ENCODE measurements around the gene SAMD9L.
"Not testable (repeated sequence)": the region's sequence is repeated elsewhere in the genome, so short reads cannot be mapped to it uniquely, and the experiment has no call there.

SAMD9L gene

DNA sequence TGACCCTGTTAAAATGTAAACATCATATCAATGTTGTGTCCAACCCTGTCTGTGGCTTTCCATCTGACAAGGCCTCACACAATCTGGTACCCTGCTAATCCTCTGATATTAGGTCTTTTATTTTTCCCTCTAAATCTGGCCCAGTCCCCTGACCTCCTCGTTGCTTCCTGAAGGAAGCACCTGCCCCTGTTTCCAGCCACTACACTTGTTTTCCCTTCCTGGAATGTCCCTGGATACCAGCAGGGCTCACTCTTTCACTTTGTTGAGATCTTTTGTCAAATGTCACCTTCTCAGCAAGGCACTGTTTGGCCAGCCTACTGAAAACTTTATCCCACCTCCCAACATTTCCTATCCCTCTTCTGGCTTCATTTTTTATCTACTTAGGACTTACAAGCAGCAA is 2.1 kb downstream of the SAMD9L start:
- no peak for DNase-seq (ENCODE audit: low spot score)

DNA sequence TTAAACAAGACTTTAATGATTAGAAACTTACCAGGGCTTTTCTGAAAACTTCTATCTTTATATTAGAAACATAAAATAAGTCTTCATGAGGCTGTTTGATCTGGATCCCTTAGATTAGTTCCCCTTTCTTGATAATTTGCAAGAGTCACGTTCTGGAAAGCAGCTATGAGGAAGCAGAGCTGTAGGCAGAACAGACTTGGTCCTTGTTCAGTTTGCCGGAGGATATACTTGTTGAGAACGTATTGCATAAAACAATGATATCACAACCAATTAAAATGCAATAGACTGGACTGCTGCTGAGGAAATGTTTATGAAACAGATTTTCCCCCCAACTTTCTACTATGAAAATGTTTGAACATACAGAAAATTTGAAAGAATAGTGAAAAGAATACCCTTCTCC is 2.8 kb downstream of the SAMD9L start:
- no peak for DNase-seq (ENCODE audit: low spot score)

DNA sequence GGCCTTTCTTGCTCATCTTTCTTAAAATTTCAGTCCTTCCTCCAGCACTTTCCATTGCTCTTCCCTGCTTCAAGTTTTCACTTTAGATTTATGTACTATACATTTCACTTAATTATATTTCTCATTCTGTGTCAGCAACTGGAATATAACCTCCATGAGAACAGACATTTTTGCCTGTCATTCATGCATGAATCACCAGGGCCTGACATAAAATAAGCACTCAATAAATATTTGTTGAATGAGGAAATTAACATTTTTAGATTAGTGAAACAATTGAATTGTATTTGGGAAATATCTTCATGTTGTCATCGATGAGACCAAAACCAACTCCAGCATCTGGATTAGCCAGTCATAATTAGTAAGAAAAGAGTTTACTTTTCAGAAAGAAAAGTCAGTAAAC is 6.1 kb downstream of the SAMD9L start:
- DNase-seq (ENCODE audit: low spot score): no peak

DNA sequence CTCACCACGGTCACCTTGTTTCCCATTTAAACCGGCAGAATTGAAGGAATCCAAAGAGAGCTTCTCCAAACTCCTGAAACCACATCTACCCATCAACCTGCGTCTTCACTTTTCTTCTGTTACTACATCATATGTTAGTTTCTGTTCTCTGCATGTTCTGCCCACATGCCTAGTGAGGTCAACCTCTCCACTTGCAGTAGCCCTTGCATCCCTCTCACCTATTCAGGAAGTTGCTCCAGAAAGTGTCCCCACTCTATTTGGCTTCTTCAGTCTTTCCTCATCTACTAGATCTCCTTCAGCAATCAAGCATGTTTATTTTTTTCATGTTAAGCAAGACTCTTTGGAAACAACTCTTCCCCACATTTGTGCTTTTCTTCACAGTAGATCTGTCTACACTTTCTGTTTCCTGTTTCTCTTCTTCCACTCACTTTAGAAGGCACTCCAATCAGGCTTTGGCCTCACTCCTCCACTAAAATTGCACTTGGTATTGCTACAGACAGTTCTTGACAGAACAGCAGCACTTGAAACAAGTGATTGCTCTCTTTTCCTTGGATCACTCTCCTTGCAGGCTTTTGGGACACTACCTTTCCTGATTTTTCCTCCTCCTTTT is 7.5 kb downstream of the SAMD9L start:
- DNase-seq (ENCODE audit: low spot score): no peak

DNA sequence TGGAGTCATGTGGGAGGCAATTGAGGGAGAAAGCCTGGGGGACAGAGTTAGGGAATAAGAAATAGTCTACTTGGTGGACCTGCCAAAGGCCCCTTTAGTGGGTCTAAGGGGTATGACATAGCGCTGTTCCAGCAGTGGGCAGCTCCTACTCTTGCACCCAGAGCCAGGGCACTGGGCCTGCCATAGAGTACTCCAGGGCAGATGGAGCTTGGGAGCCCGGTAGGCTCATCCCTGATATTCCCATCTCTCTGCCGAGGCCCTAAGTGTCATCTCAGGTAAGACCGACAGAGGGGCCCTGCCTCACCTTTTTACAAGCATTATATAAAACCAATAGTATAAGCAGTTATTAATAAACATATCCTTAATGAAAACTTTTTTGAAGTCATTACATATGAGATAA is 9.6 kb downstream of the SAMD9L start:
- no peak for DNase-seq (ENCODE audit: low spot score)

DNA sequence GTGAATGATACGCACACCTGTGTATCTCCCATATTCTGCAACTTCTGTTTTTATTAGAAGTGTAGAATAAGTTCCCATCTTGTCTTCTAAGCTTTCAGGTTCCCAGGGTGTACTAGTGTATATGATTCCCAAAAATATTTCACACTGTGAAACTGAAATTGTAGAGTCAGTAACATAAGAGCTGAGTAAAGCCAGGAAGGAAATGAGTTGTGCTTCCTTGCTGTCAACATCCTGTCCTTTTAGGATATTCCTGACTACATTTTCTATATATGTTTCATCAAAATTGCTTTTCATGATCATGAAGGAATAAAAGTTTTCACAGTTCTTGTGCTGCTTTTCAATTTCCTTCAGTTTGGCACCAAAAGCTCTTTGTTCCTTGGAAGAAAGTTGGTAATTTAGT is 15.2 kb downstream of the SAMD9L start:
- DNase-seq (ENCODE audit: low spot score): no peak

DNA sequence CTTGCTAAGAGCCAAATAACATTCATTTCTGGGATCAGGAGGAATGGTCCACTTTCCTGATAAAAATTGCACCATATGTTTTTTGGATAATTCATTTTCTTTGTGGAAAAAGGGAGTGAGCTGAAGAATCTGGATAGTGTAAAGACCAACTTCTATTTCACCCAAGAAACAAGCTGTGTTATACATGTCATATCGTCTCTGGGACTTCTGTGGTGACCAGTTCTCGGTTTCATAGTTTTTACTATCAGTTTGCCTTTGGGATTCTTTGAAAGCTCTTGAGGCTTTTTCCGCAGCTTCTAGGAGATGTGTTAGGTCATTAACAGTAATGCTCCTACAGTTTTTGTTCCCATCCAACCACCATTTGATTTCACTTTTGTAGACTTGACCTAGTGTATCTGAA is 16.0 kb downstream of the SAMD9L start:
- DNase-seq (ENCODE audit: low spot score): no peak

DNA sequence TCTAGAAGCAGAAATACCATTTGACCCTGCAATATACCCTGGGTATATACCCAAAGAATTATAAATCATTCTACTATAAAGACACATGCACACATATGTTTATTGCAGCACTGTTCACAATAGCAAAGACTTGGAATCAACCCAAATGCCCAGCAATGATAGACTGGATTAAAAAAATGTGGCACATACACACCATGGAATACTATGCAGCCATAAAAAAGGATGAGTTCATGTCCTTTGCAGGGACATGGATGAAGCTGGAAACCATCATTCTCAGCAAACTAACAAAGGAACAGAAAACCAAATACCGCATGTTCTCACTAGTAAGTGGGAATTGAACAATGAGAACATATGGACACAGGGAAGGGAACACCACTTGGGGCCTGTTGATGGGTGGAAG is 21.2 kb downstream of the SAMD9L start:
- not testable (repeated sequence) for DNase-seq (ENCODE audit: low spot score)

DNA sequence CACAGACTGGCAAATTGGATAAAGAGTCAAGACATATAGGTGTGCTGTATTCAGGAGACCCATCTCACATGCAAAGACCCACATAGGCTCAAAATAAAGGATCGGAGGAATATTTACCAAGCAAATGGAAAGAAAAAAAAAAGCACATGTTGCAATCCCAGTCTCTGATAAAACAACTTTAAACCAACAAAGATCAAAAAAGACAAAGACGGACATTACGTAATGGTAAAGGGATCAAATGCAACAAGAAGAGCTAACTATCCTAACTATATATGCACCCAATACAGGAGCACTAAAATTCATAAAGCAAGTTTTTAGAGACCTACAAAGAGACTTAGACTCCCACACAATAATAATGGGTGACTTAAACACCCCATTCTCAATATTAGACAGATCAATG is 24.7 kb downstream of the SAMD9L start:
- DNase-seq (ENCODE audit: low spot score): not testable (repeated sequence)

DNA sequence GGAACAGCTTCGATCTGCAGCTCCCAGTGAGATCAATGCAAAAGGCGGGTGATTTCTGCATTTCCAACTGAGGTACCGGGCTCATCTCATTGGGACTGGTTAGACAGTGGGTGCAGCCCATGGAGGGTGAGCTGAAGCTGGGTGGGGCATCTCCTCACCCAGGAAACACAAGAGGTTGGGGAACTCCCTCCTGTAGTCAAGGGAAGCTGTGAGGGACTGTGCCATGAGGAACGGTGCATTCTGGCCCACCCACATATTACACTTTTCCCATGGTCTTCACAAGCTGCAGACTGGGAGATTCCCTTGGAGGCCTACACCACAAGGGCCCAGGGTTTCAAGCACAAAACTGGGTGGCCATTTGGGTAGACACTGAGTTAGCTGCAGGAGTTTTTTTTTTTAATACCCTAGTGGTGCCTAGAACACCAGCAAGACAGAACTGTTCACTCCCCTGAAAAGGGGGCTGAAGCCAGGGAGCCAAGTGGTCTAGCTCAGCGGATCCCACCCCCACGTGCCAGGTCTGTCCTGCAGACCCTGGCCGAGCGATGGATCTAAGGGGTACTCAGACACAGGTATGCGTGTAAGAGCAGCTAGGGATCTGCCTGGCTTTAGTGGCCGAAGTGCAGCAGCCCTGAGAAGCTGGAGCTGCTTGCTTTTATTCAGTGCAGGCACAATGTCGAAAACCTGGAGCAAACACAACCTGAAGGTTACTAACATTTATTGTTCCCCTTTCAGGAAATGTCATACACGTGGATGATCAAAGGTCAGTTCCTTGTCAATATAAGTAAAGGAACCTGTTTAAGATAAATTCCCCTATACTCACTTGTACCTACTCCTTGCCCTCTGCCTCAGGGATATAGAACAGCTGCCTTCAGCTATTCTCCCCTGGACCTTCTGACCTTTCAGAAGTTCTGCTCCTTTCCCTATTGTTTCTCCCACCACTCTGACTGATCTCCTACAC is 27.3 kb downstream of the SAMD9L start:
- no peak for DNase-seq (ENCODE audit: low spot score)

DNA sequence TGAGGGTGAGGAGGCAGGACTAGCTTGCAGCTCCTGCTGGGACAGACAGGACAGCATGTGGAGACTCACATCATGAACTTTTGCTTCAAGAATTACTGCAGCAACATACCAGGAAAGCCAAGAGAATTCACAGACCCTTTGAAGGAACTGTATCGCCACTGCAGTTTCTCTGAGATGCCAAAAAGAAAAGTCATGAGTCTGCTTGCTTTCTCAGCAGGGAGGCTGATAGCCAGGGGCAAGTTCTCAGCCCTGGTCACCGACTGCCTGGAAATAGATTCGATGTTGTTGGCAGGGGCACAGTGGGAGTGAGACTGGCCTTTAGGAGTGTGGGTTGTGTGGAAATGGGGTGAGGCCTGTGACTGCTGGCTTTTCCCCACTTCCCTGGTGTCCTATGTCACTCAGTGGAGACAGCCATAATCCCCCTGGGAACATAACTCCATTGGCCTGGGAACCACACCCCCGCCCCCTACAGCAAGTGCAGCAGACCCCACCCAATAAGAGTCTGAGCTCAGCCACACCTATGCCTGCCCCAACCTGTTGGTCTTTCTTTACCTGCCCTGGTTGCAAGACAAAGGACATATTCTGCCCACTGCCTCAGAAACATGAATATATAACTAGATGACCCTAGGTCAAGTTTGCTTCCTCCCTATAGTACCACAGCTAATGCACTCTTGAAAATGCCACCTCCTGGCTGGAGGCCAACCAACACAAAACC is 28.8 kb downstream of the SAMD9L start:
- DNase-seq (ENCODE audit: low spot score): no peak

DNA sequence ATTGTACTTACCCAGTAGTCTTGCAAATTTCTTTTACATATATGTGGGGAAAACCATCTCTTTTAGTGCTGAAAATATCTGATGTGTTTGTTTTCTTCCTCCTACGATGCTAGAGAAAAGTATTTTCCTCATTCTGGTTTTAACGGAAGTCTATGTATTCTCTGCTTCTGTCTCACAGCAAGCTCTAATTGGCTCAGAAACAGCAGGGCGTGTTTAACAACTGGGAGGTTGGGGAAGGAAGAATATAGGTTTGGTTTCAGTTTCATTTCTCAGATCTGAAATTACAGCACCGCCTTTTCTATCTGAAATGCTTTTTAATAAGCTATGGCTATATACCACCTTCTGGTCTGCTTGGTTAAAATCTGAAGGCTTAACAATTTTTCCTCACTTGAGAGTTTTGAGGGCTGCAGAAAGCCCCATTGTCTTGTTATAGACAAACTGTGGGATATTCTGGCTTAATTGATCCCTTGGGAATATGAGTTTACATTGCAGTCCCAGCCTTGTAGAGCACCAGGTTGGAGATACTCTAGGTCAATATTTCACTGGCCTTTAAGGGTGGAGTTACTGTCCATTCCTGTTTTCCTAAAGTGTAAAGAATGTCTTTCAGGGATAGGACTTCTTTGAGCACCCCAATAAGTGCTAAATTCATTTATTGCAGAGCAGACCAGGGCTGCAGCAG is 30.2 kb downstream of the SAMD9L start, which contains the start of gene SAMD9:
SAMD9 (minus strand) TSS at position 128 of the 679 bp plus-strand sequence. CDS start 11,882 bp downstream, outside the sequence.
- DNase-seq (ENCODE audit: low spot score): peak; percentile 89

DNA sequence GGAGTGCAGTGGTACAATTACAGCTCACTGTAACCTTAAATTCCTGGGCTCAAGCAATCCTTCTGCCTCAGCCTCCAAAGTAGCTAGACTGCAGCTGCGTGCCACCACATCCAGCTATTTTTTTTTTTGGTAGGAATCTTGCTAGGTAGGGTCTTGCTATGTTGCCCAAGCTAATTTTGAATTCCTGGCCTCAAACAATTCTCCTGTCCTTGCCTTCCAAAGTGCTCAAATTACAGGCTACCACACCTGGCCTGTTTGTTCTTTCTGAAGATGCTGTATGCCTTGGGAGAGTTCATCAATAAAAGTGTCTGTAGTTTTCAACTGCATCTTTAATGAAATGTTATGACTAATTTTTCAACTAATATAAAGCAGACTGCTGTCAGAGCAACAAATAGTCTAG is 30.9 kb downstream of the SAMD9L start:
- no peak for DNase-seq (ENCODE audit: low spot score)

DNA sequence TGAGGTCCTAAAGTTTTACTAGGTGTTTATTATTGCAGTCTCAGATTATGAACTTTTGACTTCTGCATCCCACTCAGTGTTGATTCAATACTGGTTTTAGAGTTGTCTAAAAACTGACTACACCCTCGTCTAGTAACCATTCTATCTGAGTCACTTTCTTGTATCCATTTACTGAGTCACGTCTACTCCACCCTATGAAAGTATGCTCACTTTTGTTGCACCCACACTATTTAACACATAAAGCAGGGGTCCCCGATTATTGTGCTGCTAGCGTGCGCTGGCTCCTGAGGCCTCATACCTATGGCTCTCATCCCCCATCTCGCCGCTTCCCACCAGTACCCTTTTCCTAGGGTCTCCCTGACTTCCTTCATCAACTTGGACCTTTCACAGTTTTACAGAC is 32.4 kb downstream of the SAMD9L start:
- peak; percentile 76 for DNase-seq (ENCODE audit: low spot score)

DNA sequence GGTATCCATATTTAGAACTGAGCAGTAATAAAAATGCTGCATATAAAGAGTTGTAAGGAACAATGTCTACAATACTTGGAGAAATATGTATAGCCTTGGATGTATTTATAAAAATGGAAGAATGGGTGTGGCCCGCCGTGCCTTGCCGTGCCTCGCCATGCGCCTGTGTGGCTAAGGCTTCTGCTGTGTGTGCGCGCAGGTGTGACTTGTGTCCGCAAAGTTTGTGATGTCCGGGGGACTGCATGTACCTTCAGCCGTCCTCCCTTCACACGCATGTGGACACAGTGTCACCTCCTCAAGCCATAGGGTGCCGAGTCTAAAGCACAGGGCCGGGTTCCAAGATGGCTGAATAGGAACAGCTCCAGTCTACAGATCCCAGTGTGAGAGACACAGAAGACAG is 40.2 kb downstream of the SAMD9L start:
- DNase-seq (ENCODE audit: low spot score): no peak

DNA sequence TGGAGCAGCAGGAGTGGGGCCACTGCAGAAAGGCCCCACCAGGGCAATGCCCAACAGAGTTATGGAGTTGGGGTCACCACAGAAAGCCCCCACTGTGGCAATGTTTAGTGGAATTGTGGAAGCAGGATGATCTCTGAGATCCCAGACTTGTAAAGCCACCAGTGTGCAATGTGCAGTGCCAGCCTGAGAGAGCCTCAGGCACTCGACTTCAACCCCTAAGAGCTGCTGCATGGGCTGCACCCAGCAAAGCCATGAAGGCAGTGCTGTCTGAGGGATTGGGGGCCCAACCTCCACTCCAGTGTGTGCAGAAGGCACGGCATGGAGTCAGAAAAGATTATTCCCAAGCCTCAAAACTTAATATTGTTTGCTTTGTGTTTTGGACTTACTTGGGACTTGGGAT is 50.8 kb downstream of the SAMD9L start:
- DNase-seq (ENCODE audit: low spot score): no peak

DNA sequence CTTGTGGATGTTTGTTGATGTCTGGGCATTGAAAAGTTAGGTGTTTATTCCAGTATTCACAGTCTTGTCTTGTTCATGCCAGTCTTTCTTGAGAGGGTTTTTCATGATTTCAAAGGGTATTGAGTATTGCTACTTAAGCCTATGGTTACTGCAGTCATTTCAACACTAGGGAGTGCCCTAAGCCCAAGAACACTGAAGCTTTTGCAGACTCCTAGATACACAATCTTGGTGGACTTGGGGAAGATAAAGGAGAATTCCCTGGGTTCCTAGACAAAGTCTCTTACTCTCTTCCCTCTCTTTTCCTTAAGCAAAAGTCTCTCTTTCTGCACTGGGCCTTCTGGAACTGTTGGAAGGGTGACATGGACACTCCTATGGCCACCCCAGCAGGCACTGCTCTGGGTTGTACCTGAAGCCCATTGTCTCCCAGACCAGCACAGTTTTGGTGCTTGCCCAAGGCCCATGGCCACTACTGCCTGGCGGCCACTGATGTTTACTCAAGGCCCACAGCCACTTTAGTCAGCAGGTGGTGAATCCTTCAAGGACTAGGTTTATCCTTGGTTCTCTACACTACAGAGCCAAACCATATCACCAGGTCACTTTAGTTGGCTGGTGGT is 55.3 kb downstream of the SAMD9L start:
- peak; percentile 46 for DNase-seq (ENCODE audit: low spot score)

All from AG08395 (cell line).